ENCODE data around the gene PHOSPHO2.

The PHOSPHO2 gene

DNA sequence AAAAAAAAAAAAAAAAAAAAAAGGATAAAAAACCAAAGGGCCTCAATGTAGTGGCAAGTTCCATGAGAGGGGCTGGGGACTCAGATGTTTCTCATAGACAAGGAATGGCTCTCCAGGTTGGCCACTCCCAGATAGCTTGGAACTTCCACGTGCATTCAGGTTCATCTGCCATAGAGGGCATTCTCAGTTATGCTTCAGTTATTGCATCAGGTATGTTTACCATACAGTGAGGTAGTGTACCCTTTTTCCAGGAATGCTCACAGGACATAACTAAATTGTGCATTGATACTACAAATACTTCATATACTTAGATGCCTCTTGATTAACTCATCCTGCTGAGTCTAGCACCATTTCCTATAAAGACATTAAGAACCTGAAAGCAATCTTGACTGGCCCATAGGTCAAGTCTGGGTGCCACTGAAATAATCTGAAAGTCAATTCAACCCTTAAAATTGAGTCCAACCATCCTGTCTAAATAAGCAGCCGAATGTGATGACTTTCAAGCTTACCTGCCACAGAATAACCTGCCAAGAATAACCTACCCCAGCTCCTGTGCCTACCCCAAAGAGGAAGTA is 24.7 kb downstream of the PHOSPHO2 start:
- DNase-seq = no peak

DNA sequence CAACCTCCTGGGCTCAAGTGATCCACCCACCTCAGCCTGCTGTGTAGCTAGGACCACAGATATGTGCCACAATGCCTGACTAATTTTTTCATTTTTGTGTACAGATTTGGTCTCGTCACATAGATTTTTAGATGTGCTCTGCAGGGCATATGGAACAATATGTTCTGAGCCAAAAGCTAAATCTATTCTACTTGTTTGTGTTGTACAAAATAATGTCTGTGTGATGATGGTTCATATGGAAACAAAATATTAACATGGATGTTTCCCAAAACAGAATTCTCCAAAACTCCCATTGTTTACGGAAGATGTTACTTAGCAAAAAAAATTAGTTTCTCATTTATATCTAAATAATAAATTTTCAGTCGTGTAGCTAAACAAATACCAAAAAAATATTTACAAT is 26.7 kb downstream of the PHOSPHO2 start:
- no peak for DNase-seq

DNA sequence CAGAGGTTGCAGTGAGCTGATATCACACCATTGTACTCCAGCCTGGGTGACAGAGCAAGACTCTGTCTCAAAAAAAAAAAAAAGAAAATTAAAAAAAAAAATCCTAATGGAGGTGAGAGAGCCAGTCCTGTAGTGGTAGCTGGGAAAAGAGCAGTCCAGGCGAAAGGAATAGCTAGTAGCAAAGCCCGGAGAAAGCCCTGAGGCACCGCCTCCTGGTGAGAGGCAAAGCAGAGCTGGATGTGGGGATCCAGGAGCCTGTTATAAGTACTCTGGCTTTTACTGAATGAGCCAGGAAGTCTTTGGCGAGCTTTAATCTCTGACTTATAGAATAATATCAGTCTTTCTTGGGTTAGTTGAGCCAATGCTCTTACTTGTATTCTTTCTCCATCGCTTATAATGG is 32.8 kb downstream of the PHOSPHO2 start:
- no peak for DNase-seq

DNA sequence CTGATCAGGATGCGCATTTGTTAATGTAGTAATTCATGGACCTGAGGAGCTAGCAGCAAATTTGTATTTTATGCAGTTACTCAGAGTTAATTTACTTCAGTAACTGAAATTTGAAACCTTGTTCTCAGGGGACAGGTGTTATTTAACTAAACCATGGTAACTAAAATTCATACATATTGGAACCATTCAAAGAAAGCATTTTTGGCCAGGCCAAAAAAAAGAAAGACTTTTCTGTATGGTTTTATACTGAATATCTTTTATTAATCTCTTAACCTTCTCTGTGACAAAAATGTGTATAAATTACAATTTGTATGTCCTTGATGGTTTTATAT is 35.0 kb downstream of the PHOSPHO2 start:
- no peak for DNase-seq

DNA sequence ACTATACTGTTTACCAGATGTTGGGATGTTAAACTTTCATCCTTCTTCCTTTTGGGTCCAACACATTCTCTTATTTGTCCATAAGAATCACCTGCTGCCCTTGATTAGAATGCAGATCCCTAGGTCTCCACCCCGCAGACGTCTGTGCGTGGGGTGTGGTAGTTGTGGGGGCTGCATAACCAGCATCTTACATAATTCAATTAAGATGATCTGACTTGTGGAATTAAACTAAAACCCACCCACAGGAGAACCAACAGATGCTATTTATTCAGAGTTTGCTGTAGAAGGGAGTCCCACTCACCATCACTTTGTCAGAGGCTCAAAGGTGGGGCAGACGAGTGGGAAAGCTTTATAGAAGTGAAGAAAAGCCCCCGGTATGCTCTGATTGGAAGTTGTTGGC is 37.8 kb downstream of the PHOSPHO2 start:
- DNase-seq = no peak

DNA sequence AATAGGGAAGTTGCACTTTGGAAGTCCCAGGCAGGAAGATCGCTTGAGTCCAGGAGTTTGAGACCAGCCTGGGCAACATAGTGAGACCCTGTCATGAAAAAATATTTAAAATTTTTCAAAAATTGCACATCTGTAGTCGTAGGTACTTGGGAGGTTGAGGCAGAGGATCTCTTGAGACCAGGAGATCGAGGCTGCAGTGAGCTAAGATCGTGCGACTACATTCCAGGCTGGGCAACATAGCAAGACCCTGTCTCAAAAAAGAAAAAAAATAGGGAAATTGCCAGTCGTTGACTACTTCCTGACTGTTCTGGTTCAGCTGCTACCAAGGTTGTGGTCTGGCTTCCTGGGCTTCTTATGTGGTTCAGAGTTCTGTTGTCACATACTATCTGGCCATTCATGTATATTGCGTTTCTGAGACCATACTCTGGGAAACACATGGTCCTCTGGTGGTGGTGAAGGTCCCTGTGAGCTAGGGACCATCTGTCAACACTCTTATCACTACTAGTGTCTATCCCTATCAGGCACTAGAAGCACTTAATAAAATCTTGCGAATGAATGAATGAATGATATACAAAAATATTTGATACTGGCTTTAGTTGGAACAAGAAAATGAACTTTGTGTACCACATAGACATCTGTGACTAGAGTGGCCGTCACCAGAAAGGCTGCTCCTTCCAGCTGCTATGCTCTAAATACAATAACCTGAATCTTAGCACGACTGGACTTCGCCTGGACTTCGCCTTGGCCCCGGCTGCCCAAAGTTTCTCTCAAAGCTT is 38.5 kb downstream of the PHOSPHO2 start:
- no peak for DNase-seq

DNA sequence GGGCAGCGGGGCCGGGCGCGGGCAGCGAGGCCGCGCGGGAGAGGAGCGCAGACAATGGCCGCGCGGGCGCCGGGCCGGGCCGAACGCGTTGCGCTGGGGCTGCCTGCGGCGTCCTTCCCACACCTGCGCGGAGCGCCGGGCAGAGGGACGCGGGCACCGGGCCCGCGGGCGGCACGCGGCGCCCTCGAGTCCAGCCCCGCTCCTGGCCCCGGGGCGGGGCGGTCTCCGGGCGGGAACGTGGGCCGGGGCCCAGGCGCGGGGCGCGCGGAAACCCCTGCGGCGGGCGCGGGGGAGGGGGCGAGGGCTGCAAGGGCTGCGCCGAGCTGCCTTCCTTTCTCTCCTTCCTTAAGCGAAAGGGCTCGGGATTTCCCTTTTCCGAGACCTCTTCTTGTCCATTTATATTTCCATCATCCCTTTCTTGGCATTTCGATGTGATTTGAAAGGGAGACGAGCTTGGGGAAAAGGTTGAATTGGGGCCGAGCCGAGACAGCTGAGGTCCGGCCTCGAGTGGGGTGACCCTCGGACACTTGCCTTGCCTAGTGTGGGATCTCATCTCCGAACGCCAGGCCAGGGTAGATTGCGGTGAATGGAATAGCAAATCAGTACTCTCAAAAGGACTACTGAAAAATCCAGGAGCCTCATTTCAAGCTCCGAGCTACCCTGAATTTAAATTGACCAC is 40.0 kb downstream of the PHOSPHO2 start:
- DNase-seq = no peak

DNA sequence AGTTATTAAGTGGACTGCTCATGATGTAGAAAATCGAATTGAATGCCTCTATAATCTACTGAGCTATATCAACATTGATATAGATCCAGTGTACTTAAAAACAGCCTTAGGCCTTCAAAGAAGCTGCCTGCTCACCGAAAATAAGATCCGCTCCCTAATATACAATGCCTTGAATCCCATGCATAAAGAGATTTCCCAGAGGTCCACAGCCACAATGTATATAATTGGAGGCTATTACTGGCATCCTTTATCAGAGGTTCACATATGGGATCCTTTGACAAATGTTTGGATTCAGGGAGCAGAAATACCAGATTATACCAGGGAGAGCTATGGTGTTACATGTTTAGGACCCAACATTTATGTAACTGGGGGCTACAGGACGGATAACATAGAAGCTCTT is 41.4 kb downstream of the PHOSPHO2 start:
- no peak for DNase-seq

DNA sequence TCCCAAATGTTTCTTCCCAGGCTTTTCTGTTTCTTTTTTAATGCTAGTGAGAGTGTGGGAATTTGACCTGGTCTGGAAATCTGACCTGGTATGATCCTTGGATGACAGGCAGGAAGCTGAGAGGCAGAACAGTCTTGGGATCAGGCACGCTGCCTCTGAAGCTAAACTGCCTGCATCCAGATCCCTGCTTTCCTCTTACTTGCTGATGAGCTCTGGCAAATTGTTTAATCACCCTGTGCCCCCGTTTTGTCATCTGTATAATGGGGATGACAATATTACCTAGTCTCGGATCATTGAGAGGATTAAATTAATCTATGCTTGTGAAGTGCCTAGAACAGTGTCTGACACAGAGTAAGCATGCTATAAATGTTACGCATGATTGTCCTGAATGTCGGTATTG is 42.6 kb downstream of the PHOSPHO2 start:
- no peak for DNase-seq

DNA sequence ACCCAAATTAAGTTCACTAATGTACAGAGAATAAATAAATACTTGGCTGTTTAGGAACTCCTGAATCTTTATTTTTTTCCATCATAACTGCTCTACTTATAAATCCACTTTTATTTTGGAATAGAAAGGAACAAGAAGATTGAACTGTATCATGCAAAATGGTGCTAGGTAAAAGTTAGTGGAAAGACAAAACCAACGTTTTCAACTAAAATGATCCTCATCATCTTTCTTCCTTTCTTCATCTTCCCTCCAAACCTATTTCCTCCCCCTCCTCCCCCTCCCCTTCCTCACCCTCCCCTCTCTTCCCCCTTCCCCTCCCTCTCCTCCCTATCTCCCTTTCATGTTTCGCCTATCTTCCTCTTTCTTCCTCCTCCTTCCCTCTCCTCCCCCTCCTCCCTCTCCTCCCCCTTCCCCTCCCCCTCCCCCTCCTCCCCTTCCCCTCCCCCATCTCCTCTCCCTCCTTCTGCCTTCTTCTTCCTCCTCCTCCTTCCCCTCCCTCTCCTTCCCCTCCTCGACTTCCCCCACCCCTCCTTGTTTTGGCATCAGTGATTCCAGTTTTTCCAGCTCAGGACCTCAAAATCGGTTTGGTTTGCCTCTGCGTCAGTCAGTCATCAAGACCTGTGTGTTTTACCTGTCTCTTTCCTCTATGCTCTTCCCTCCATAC is 44.4 kb downstream of the PHOSPHO2 start:
- DNase-seq = no peak

DNA sequence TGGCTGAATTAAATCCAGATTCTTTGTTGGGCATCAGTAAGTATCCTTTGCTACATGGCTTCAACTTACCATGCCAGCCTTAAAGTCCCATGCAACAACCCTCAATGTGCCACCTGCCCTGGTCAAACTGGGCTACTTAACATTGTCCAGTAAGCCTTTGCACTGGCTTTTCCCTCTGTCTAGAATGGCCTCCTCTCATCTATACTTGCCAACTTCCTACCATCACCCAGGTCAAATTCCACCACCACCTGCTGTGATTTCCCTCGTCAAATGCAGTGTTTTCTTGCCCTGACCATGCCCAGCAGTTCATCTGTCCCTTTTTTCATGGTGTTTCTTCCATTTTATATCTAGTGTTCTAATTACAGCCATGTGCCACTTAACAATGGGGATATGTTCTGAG is 45.1 kb downstream of the PHOSPHO2 start:
- DNase-seq = no peak

DNA sequence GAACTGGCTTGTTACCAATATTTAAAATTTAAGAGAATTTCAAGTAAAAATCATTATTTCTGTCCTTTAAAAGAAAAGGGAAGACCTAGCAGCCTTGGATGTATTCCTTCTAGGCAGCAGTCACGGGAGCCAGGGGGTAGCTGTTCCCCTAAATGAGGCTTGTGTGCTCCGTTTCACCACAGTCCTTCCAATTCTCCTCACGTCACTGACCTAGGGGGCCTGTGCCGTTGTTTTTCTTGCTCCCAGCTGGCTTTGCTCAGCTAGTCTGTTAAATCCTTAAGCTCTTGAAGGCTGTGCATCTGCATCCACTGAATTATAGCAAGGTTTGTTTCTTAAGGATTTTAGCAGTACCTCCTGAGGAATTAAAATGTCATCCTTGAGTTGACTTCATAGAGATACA is 49.3 kb downstream of the PHOSPHO2 start:
- DNase-seq = no peak

DNA sequence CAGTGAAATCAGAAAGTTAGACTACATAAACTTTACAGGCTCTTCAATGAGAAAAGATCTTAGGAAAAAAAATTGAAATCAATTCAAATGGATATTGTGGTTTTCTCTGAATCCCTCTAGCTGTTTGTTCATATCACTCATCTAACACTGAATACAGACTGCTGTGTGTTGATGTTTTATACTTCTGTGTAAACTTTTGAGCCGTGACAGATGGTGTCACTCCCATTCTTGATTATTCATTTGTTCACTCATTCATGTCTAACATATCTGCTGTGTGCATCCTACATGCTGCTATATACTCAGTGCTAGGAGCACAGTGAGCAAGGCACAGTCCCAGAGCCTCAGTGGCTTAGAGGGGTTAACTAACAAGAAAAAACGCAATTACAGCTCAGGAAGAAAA is 52.0 kb downstream of the PHOSPHO2 start:
- DNase-seq = no peak

DNA sequence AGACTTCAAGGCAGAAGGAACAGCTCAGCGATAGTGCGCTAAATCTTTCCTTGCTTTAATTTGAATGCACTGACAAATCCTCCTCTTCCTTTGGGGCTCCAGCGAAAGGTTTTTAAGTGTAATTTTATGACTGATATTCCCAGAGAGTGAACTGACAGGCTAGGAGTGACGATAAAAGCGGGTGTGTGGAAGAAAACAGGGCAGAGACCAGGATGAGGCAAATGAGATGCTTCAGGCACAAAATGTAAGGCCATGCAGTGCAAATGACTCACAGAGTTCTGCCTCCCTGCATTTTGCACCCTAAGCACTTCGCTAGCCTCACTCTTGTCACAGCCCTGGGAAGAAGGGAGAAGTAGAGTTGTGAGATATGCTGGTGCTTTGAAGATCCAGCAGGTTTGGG is 54.0 kb downstream of the PHOSPHO2 start:
- no peak for DNase-seq
